Caco-2 (cell line): ENCODE data around the gene NSF. TPM values are rescaled to one million over a fixed set of nuclear protein-coding genes. Genes with fewer than 3 reads are reported as not detected.

Source experiments
- BruUV-seq: library from RNA; stranded (reverse); fragments of 400-500 nt; replicated peaks from 2 replicates; lab custom pipeline; 2021; lab: Mats Ljungman, UMichigan
- CTCF ChIA-PET: fragments of 300-600 bp; sonication (Branson Sonifier 250); formaldehyde crosslinking; loops from one replicate; lab custom pipeline; 2022; ENCODE audit warnings: antibody characterized with exemption; lab: Charles Lee
- POLR2A ChIA-PET: fragments of 300-600 bp; sonication (Branson Sonifier 250); formaldehyde crosslinking; loops from one replicate; lab custom pipeline; 2022; ENCODE audit warnings: antibody characterized with exemption; lab: Charles Lee
- DNase-seq, 2 experiments: peaks; one replicate each; pipeline versions ENCODE4 v3.0.0 to v3.0.0-alpha.2; 2020 to 2022
- H3K27me3 ChIP-seq: replicated peaks from 2 replicates; pipeline ENCODE4 v1.6.0; 2011; ENCODE audit warnings: low read length; ENCODE audit not compliant: control insufficient read depth, insufficient read depth
- H3K36me3 ChIP-seq: 2 replicates; pipeline ENCODE4 v1.5.1; 2011; ENCODE audit warnings: low read length; ENCODE audit not compliant: control insufficient read depth, insufficient read depth
- H3K4me1 ChIP-seq: fragments of 250-450 bp; sonication (Bioruptor Pico); 2 replicates; pipeline ENCODE4 v1.5.1; 2020; ENCODE audit warnings: mild to moderate bottlenecking
- H3K4me3 ChIP-seq: 2 replicates; pipeline ENCODE4 v1.5.1; 2011; ENCODE audit warnings: low read depth, mild to moderate bottlenecking, control low read depth, low read length
- H3K9me3 ChIP-seq: fragments of 250-450 bp; sonication (Bioruptor Pico); 2 replicates; pipeline ENCODE4 v1.5.1; 2020; ENCODE audit warnings: mild to moderate bottlenecking, moderate library complexity
- H3K27ac Mint-ChIP-seq: one replicate; pipeline ENCODE4 v1.8.0; 2022; ENCODE audit warnings: mixed read lengths; ENCODE audit not compliant: unreplicated experiment
- H3K27me3 Mint-ChIP-seq: one replicate; pipeline ENCODE4 v1.8.0; 2022; ENCODE audit warnings: mixed read lengths; ENCODE audit not compliant: insufficient read depth, unreplicated experiment
- H3K36me3 Mint-ChIP-seq: one replicate; pipeline ENCODE4 v1.8.0; 2022; ENCODE audit warnings: mild to moderate bottlenecking, mixed read lengths; ENCODE audit not compliant: insufficient read depth, unreplicated experiment
- H3K4me1 Mint-ChIP-seq: one replicate; pipeline ENCODE4 v1.8.0; 2022; ENCODE audit warnings: low read depth, mixed read lengths; ENCODE audit not compliant: unreplicated experiment
- H3K4me3 Mint-ChIP-seq: one replicate; pipeline ENCODE4 v1.8.0; 2022; ENCODE audit warnings: mild to moderate bottlenecking, moderate library complexity, mixed read lengths; ENCODE audit not compliant: unreplicated experiment
- H3K9me3 Mint-ChIP-seq: one replicate; pipeline ENCODE4 v1.8.0; 2022; ENCODE audit warnings: mixed read lengths; ENCODE audit not compliant: unreplicated experiment
- CTCF ChIP-seq, 2 experiments: fragments of 200-600 bp in 1 of 2; IDR thresholded peaks; 1 replicate in 1 of 2; 2 replicates in 1 of 2; pipeline versions ENCODE4 v1.5.1 to v1.8.0; 2011 to 2022; ENCODE audit warnings: antibody characterized with exemption in 1 of 2, control low read depth in 1 of 2, inconsistent platforms in 1 of 2, low read depth in 1 of 2, low read length in 1 of 2, mild to moderate bottlenecking in 1 of 2, moderate library complexity in 1 of 2; ENCODE audit not compliant: insufficient read depth in 1 of 2, severe bottlenecking in 1 of 2, unreplicated experiment in 1 of 2
- intact Hi-C: fragments of 100-400 bp; cut with micrococcal nuclease; formaldehyde crosslinking; loops from one replicate; pipeline ENCODE4 v1.10.0; 2022; ENCODE audit not compliant: unreplicated experiment
- total RNA-seq: library from RNA; stranded (reverse); gene quantifications from 2 replicates; pipeline ENCODE4 v1.2.3, GENCODE V29; 2022

The NSF gene
- total RNA-seq, 1 experiment from 2014 or later: 53.8 TPM

GRCh38 chr17:46777943-46778915, 187.8 kb downstream of the NSF start:
- Histone ChIP-seq H3K4me1 (no peaks in the 10 kb centered on the region), H3K4me3 (no peak overlapping the region), H3K36me3 (no peaks in the 10 kb centered on the region), H3K9me3 (no peaks in the 10 kb centered on the region), H3K27me3 (no peaks in the 10 kb centered on the region)
- BruUV-seq: no TSS peak
- CTCF ChIA-PET: interaction anchor here (0.6 kb wide), 1 partner anchor 46 kb away, joined by 3 read pairs; no protein-coding TSS in a partner anchor
- H3K9me3 Mint-ChIP-seq: no peaks in the 10 kb centered on the region
- no peak for TF ChIP-seq CTCF (IDR thresholded peaks at IDR 0.05; ENCODE audit: insufficient read depth in 1 of 2, low read depth in 1 of 2, low read length in 1 of 2, severe bottlenecking in 1 of 2, unreplicated experiment in 1 of 2)
- H3K36me3 Mint-ChIP-seq: no peaks in the 10 kb centered on the region
- no peak for DNase-seq
- no peak overlapping the region for H3K27ac Mint-ChIP-seq
- no peaks in the 10 kb centered on the region for H3K27me3 Mint-ChIP-seq
- intact Hi-C loops: no loop called here
- POLR2A ChIA-PET: no interaction called here
- H3K4me3 Mint-ChIP-seq: no peak overlapping the region
- H3K4me1 Mint-ChIP-seq: peaks cover 7% of the 10 kb centered on the region

GRCh38 chr17:46780003-46780373, 189.5 kb downstream of the NSF start:
- no peak overlapping the region for H3K27ac Mint-ChIP-seq
- intact Hi-C loops: loop anchor here (2.0 kb wide), 1 partner anchor 31 kb away; no protein-coding TSS in a partner anchor

More at GRCh38 chr17:46780003-46780373, 189.5 kb downstream of the NSF start:
- H3K9me3 Mint-ChIP-seq: no peaks in the 10 kb centered on the region
- no peaks in the 10 kb centered on the region for H3K27me3 Mint-ChIP-seq
- BruUV-seq: no TSS peak
- Histone ChIP-seq H3K4me3 (no peak overlapping the region), H3K27me3 (no peaks in the 10 kb centered on the region), H3K4me1 (peaks cover under 1% of the 10 kb centered on the region; the same call in 1 of the 2 replicates), H3K36me3 (no peaks in the 10 kb centered on the region), H3K9me3 (no peaks in the 10 kb centered on the region)
- CTCF ChIA-PET: no interaction called here
- DNase-seq: no peak
- TF ChIP-seq CTCF (IDR thresholded peaks at IDR 0.05; ENCODE audit: insufficient read depth in 1 of 2, low read depth in 1 of 2, low read length in 1 of 2, severe bottlenecking in 1 of 2, unreplicated experiment in 1 of 2): no peak
- POLR2A ChIA-PET: no interaction called here
- peaks cover 7% of the 10 kb centered on the region for H3K4me1 Mint-ChIP-seq
- H3K36me3 Mint-ChIP-seq: no peaks in the 10 kb centered on the region
- no peak overlapping the region for H3K4me3 Mint-ChIP-seq
